GM23338 (cell line): Measurements from ENCODE around the gene ADCY3. TPM values are rescaled to one million over a fixed set of nuclear protein-coding genes. Genes with fewer than 3 reads are reported as not detected.

Experiments
- ATAC-seq: fragments of 200-7000 bp; cut with Tn5 transposase; 3 replicates; pipeline ENCODE4 v1.9.1; 2020
- DNase-seq: peaks from one replicate; pipeline ENCODE4 v3.0.0-alpha.2; 2015; ENCODE audit warnings: low spot score
- H2AFZ ChIP-seq: fragments of 200-600 bp; sonication (generic); 2 replicates; pipeline ENCODE4 v1.8.0; 2016; ENCODE audit warnings: antibody characterized with exemption, mild to moderate bottlenecking, moderate library complexity
- H3F3A ChIP-seq: fragments of 200-600 bp; sonication (generic); replicated peaks from 2 replicates; pipeline ENCODE4 v1.8.0; 2017; ENCODE audit warnings: antibody characterized with exemption, mixed run types, low read depth
- H3K27ac ChIP-seq: fragments of 200-600 bp; sonication (generic); 2 replicates; pipeline ENCODE4 v1.6.1; 2016; ENCODE audit warnings: low read depth
- H3K27me3 ChIP-seq: fragments of 200-600 bp; sonication (generic); 2 replicates; pipeline ENCODE4 v1.8.0; 2016; ENCODE audit warnings: mild to moderate bottlenecking, mixed run types, moderate library complexity; ENCODE audit not compliant: insufficient read depth
- H3K36me3 ChIP-seq: fragments of 200-600 bp; sonication (generic); 2 replicates; pipeline ENCODE4 v1.8.0; 2016; ENCODE audit warnings: mild to moderate bottlenecking; ENCODE audit not compliant: insufficient read depth
- H3K4me1 ChIP-seq: fragments of 200-600 bp; sonication (generic); 2 replicates; pipeline ENCODE4 v1.8.0; 2016; ENCODE audit warnings: mild to moderate bottlenecking, moderate library complexity; ENCODE audit not compliant: insufficient read depth
- H3K4me2 ChIP-seq: fragments of 200-600 bp; sonication (generic); 2 replicates; pipeline ENCODE4 v1.7.1; 2017; ENCODE audit warnings: mixed run types
- H3K4me3 ChIP-seq: fragments of 200-600 bp; sonication (generic); 2 replicates; pipeline ENCODE4 v1.6.1; 2016; ENCODE audit warnings: mixed run types
- H3K79me2 ChIP-seq: fragments of 200-600 bp; sonication (generic); replicated peaks from 2 replicates; pipeline ENCODE4 v1.8.0; 2017; ENCODE audit warnings: mild to moderate bottlenecking; ENCODE audit not compliant: insufficient read depth
- H3K9me2 ChIP-seq: fragments of 200-600 bp; sonication (generic); 2 replicates; pipeline ENCODE4 v1.8.0; 2017; ENCODE audit not compliant: insufficient read depth
- H4K20me1 ChIP-seq: fragments of 200-600 bp; sonication (generic); replicated peaks from 2 replicates; pipeline ENCODE4 v1.8.0; 2017; ENCODE audit warnings: mild to moderate bottlenecking; ENCODE audit not compliant: insufficient read depth
- H3K27ac Mint-ChIP-seq: 2 replicates; pipeline ENCODE4 v1.8.0; 2020; ENCODE audit warnings: inconsistent platforms, mild to moderate bottlenecking, moderate library complexity, mixed read lengths
- H3K27me3 Mint-ChIP-seq: 3 replicates; pipeline ENCODE4 v1.8.0; 2022; ENCODE audit warnings: low read depth, mild to moderate bottlenecking, moderate library complexity, mixed read lengths, inconsistent platforms; ENCODE audit not compliant: insufficient read depth, poor library complexity
- H3K36me3 Mint-ChIP-seq: 3 replicates; pipeline ENCODE4 v1.8.0; 2021; ENCODE audit warnings: low read depth, mild to moderate bottlenecking, inconsistent platforms, moderate library complexity, mixed read lengths
- H3K4me1 Mint-ChIP-seq: 3 replicates; pipeline ENCODE4 v1.8.0; 2020; ENCODE audit warnings: mild to moderate bottlenecking, inconsistent platforms, mixed read lengths
- H3K4me3 Mint-ChIP-seq: 3 replicates; pipeline ENCODE4 v1.8.0; 2021; ENCODE audit warnings: moderate library complexity, mild to moderate bottlenecking, inconsistent platforms, mixed read lengths
- H3K9me3 Mint-ChIP-seq: 3 replicates; pipeline ENCODE4 v1.8.0; 2020; ENCODE audit warnings: moderate library complexity, mild to moderate bottlenecking, inconsistent platforms, mixed read lengths
- CREB1 ChIP-seq: fragments of 250-450 bp; sonication (Bioruptor Pico); IDR thresholded peaks from 2 replicates; pipeline ENCODE4 v1.5.0; 2020; ENCODE audit warnings: low read depth, mild to moderate bottlenecking, moderate library complexity
- CTCF ChIP-seq, 2 experiments: fragments of 200-600 bp in 1 of 2; sonication (generic) in 1 of 2; conservative IDR thresholded peaks; 2 replicates each; pipeline versions ENCODE4 v1.5.1 to v1.6.1; 2016 to 2017; ENCODE audit warnings: antibody characterized with exemption in 2 of 2, low read depth in 2 of 2, mild to moderate bottlenecking in 2 of 2, moderate library complexity in 1 of 2
- EZH2 ChIP-seq: fragments of 200-600 bp; sonication (generic); IDR thresholded peaks from one replicate; pipeline ENCODE4 v1.8.0; 2017; ENCODE audit warnings: antibody characterized with exemption, mild to moderate bottlenecking, low read depth; ENCODE audit not compliant: unreplicated experiment
- JUNB ChIP-seq: IDR thresholded peaks from one replicate; pipeline ENCODE4 v1.6.1; 2016; ENCODE audit warnings: antibody characterized with exemption; ENCODE audit not compliant: unreplicated experiment
- POLR2AphosphoS5 ChIP-seq: IDR thresholded peaks from 2 replicates; pipeline ENCODE4 v1.6.1; 2016; ENCODE audit warnings: antibody characterized with exemption, low read depth
- REST ChIP-seq: IDR thresholded peaks from one replicate; pipeline ENCODE4 v1.6.1; 2018; ENCODE audit warnings: antibody characterized with exemption; ENCODE audit not compliant: unreplicated experiment
- ZNF114 ChIP-seq: fragments of 250-450 bp; sonication (Bioruptor Pico); IDR thresholded peaks from 2 replicates; pipeline ENCODE4 v1.5.0; 2020; ENCODE audit warnings: mild to moderate bottlenecking, moderate library complexity
- ZNF331 ChIP-seq: fragments of 250-450 bp; sonication (Bioruptor Pico); IDR thresholded peaks from 2 replicates; pipeline ENCODE4 v1.5.0; 2020; ENCODE audit warnings: low read depth, mild to moderate bottlenecking, moderate library complexity
- ZNF462 ChIP-seq: fragments of 250-450 bp; sonication (Bioruptor Pico); IDR thresholded peaks from 2 replicates; pipeline ENCODE4 v1.5.0; 2020; ENCODE audit warnings: mild to moderate bottlenecking, moderate library complexity
- polyA plus RNA-seq: library from polyadenylated mRNA; unstranded; fragments of >200 nt; fragmentation: Nextera tagmentation; extraction: Ambion mirVana; gene quantifications from 2 replicates; pipeline ENCODE4 v1.2.1, GENCODE V29; 2016
- total RNA-seq: library from RNA; depleted of rRNA; stranded (reverse); fragments of >200 nt; shearing (Covaris generic); gene quantifications from 2 replicates; pipeline ENCODE4 v1.2.3, GENCODE V29; 2014

The ADCY3 gene
- total and polyA plus RNA-seq, 2 experiments from 2014 or later = 9.7 to 32.4 TPM

GRCh38 chr2:24840164-24840869, 79.7 kb downstream of the ADCY3 start (continued):
- TF ChIP-seq ZNF462 = no peak
- TF ChIP-seq CREB1 (CRISPR knock-in tag) = no peak
- no peak for TF ChIP-seq ZNF114
- no peak for TF ChIP-seq CTCF (conservative IDR thresholded peaks at IDR 0.05; ENCODE audit: low read depth in 2 of 2)

- peaks cover 7% of the 10 kb centered on the region for H3K4me1 Mint-ChIP-seq
- peaks cover 28% of the 10 kb centered on the region for H3K36me3 Mint-ChIP-seq
- no peak for ATAC-seq
- H4K20me1 ChIP-seq = no peaks in the 10 kb centered on the region
- H3K27ac ChIP-seq = no peak overlapping the region
- no peak overlapping the region for H2AFZ ChIP-seq
- H3K27me3 Mint-ChIP-seq = peaks cover 6% of the 10 kb centered on the region
- H3K27me3 ChIP-seq = no peaks in the 10 kb centered on the region
- no peaks in the 10 kb centered on the region for H3K4me1 ChIP-seq
- DNase-seq = no peak
- no peak overlapping the region for H3K4me2 ChIP-seq
- no peak overlapping the region; the same call in 1 of the 2 replicates for H3K27ac Mint-ChIP-seq
- no peak overlapping the region for H3K4me3 ChIP-seq
- no peaks in the 10 kb centered on the region for H3K9me2 ChIP-seq
- H3K79me2 ChIP-seq = no peaks in the 10 kb centered on the region
- no peak overlapping the region for H3K4me3 Mint-ChIP-seq
- H3K9me3 Mint-ChIP-seq = no peaks in the 10 kb centered on the region
- no peaks in the 10 kb centered on the region for H3K36me3 ChIP-seq
- H3F3A ChIP-seq = no peaks in the 10 kb centered on the region
- no peak for TF ChIP-seq ZNF114
- no peak for TF ChIP-seq REST
- TF ChIP-seq POLR2AphosphoS5 = no peak
- TF ChIP-seq JUNB = no peak
- TF ChIP-seq EZH2 = no peak
- TF ChIP-seq ZNF331 = no peak
Observed at GRCh38 chr2:24839729-24840128, 80.3 kb downstream of the ADCY3 start.
